Breast epithelium (tissue), 4 donors: ENCODE data around the gene ZNF79. TPM values are rescaled to one million over a fixed set of nuclear protein-coding genes. Genes with fewer than 3 reads are reported as not detected.

Experiments used
- DNase-seq, 2 donors: peaks; one replicate each; pipeline ENCODE4 v3.0.0-alpha.2; 2019; ENCODE audit warnings: low spot score in 2 of 2
- H3K27ac ChIP-seq, 2 donors: fragments of 200-600 bp; sonication (generic) in 1 of 2; one replicate each; pipeline ENCODE4 v1.5.1; 2016 to 2019; ENCODE audit warnings: mild to moderate bottlenecking in 1 of 2
- H3K27me3 ChIP-seq, 2 donors: fragments of 200-600 bp; sonication (generic) in 1 of 2; one replicate each; pipeline versions ENCODE4 v1.5.1 to v1.6.0; 2017 to 2019; ENCODE audit warnings: control low read depth in 1 of 2, mild to moderate bottlenecking in 1 of 2
- H3K36me3 ChIP-seq: fragments of 200-600 bp; one replicate; pipeline ENCODE4 v1.5.1; 2019
- H3K4me1 ChIP-seq, 2 donors: fragments of 200-600 bp; sonication (generic); one replicate each; pipeline ENCODE4 v1.5.1; 2016 to 2019; ENCODE audit warnings: control low read depth in 1 of 2
- H3K4me3 ChIP-seq, 3 donors: fragments of 200-600 bp; sonication (generic); 1 replicate in 2 of 3; 2 replicates in 1 of 3; pipeline ENCODE4 v1.5.1; 2016 to 2019; ENCODE audit warnings: mild to moderate bottlenecking in 3 of 3, moderate library complexity in 2 of 3
- H3K9me3 ChIP-seq, 2 donors: fragments of 200-600 bp; sonication (generic) in 1 of 2; one replicate each; pipeline ENCODE4 v1.5.1; 2016 to 2019; ENCODE audit warnings: control low read depth in 1 of 2
- POLR2A ChIP-seq: fragments of 450-650 bp; IDR thresholded peaks from one replicate; pipeline ENCODE4 v1.6.1; 2016; ENCODE audit warnings: antibody characterized with exemption, mild to moderate bottlenecking, moderate library complexity
- POLR2AphosphoS5 ChIP-seq, 3 donors: sonication (generic); formaldehyde crosslinking; IDR thresholded peaks; one replicate each; pipeline ENCODE4 v1.6.1; 2017; ENCODE audit warnings: antibody characterized with exemption in 3 of 3
- intact Hi-C: fragments of 100-400 bp; cut with DNase I; formaldehyde crosslinking; loops from one replicate; pipeline ENCODE4 v1.15.1; 2023; ENCODE audit warnings: low total_unique reads
- total RNA-seq, 3 donors: library from RNA; depleted of rRNA; stranded (reverse); fragments of >200 nt; gene quantifications; one replicate each; pipeline ENCODE4 v1.1.0, GENCODE V29; 2016
- TF ChIP-seq, protein P1 (sequence below), 3 donors: fragments of 450-650 bp; IDR thresholded peaks; one replicate each; pipeline ENCODE4 v1.5.1; 2016 to 2017; ENCODE audit warnings: antibody characterized with exemption in 3 of 3, mild to moderate bottlenecking in 3 of 3, moderate library complexity in 3 of 3

Gene ZNF79
- total RNA-seq, 3 donors from 2014 or later = 7.7 to 16.7 (median 16.0) TPM

DNA sequence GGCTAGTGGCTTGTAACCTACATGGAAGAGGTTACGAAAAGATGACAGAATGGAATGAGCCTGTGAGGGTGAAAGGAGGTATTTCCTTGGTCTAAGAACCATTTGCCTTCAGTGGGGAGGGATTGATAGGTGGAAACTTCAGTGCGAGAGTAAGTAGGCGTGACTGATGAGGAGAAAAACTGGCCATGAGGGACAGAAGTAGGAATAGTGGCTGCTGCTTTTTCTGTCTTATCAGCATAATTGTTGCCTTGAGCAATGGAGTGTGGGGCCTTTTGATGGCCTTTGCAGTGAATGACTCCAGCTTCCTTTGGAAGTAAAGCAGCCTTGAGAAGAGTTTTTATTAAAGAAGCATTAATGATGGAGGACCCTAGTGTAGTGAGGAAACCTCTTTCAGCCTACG is 9.0 kb upstream of the ZNF79 start:
- H3K9me3 ChIP-seq = no peaks in the 10 kb centered on the region
- H3K4me1 ChIP-seq = no peaks in the 10 kb centered on the region
- H3K36me3 ChIP-seq = no peaks in the 10 kb centered on the region
- no peak overlapping the region for H3K4me3 ChIP-seq
- no peak for DNase-seq
- intact Hi-C loops = loop anchor here (10.0 kb wide), 2 partner anchors 190 to 1690 kb away; no protein-coding TSS in a partner anchor
- no peak overlapping the region for H3K27ac ChIP-seq
- no peaks in the 10 kb centered on the region for H3K27me3 ChIP-seq
- TF ChIP-seq, protein P1, sequence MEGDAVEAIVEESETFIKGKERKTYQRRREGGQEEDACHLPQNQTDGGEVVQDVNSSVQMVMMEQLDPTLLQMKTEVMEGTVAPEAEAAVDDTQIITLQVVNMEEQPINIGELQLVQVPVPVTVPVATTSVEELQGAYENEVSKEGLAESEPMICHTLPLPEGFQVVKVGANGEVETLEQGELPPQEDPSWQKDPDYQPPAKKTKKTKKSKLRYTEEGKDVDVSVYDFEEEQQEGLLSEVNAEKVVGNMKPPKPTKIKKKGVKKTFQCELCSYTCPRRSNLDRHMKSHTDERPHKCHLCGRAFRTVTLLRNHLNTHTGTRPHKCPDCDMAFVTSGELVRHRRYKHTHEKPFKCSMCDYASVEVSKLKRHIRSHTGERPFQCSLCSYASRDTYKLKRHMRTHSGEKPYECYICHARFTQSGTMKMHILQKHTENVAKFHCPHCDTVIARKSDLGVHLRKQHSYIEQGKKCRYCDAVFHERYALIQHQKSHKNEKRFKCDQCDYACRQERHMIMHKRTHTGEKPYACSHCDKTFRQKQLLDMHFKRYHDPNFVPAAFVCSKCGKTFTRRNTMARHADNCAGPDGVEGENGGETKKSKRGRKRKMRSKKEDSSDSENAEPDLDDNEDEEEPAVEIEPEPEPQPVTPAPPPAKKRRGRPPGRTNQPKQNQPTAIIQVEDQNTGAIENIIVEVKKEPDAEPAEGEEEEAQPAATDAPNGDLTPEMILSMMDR (IDR thresholded peaks at IDR 0.05) = no peak
- TF ChIP-seq POLR2AphosphoS5 (IDR thresholded peaks at IDR 0.05) (no peak), POLR2A (no peak)

DNA sequence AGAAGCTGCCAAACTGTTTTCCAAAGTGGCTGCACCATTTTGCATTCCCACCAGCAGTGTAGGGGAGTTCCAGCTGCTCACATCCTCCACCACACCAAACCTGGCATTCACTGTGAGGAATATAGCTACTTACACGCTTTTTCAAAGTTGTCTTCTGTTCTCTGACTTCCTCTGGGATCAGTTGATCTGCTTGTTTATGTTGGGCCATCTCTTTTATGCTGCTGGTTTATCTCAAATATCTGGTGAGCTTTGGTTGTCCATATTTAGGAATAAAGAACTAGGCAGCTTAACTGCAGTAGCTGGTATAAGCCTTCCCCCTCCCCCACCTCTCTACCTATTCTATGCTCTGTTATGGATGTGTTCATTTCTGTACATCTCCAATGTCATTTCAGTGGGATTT is 8.5 kb upstream of the ZNF79 start:
- H3K27ac ChIP-seq = no peak overlapping the region
- H3K4me3 ChIP-seq = no peak overlapping the region
- TF ChIP-seq POLR2AphosphoS5 (IDR thresholded peaks at IDR 0.05) = no peak
- TF ChIP-seq POLR2A = no peak
- TF ChIP-seq, protein P1 (IDR thresholded peaks at IDR 0.05) = no peak
- intact Hi-C loops = loop anchor here (10.0 kb wide), 2 partner anchors 191 to 1691 kb away; no protein-coding TSS in a partner anchor
- no peaks in the 10 kb centered on the region for H3K27me3 ChIP-seq
- H3K4me1 ChIP-seq = no peaks in the 10 kb centered on the region
- DNase-seq = no peak
- no peaks in the 10 kb centered on the region for H3K36me3 ChIP-seq
- no peaks in the 10 kb centered on the region for H3K9me3 ChIP-seq

DNA sequence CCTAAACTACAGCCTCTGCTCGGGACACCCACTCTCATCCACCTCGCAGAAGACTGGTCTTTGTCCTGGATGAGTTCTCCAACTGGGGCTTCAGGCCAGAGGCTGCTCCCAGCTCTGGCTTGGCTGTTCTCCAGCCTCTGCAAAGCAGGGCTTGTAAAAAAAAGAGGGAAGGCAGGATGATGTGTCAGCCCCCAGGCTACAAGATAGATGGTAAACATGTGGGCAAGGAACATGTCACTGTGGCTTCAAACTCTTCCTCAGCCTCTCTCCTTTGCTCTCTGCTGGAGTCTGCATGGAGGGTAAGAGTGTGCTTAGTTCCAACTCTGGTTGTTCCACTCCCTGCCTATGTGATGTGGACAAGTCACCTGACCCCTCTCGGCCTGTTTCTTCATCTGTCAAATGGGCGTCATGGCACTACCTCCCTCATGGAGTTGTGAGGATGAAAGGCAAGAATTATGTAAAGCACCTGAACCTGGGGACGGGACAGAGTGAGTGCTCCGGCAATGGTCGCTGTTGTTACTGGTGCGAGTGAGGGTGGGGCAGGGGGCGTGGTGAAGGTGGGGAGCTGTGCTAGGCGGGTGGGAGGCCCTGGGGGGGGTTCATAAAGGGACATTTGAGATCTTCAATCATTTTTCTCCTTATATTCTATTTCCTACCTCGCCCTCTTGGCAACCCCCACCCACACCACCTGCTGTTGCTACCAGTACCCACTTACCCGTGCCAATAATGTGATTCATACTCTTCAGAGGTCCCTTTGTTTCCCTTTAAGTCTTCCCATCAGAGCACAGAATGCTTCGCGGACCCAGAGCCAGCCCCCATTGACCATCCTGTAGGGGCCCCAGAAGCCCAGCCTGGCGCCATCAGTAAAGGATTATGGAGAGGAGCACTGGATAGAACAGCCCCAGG is 6.8 kb upstream of the ZNF79 start:
- H3K27me3 ChIP-seq = no peaks in the 10 kb centered on the region
- TF ChIP-seq, protein P1 (IDR thresholded peaks at IDR 0.05) = no peak
- TF ChIP-seq POLR2A = no peak
- no peak for TF ChIP-seq POLR2AphosphoS5 (IDR thresholded peaks at IDR 0.05)
- DNase-seq = peak in 1 of 2 donors; percentile 54
- H3K27ac ChIP-seq = peak overlapping the region; percentile 63
- intact Hi-C loops = loop anchor here (10.0 kb wide), 2 partner anchors 193 to 1693 kb away; no protein-coding TSS in a partner anchor
- no peaks in the 10 kb centered on the region for H3K9me3 ChIP-seq
- peaks cover 0 to 2% of the 10 kb centered on the region in 2 donors for H3K4me1 ChIP-seq
- H3K4me3 ChIP-seq = peak overlapping the region in 2 of 3 donors; percentile 13 to 39
- H3K36me3 ChIP-seq = no peaks in the 10 kb centered on the region

DNA sequence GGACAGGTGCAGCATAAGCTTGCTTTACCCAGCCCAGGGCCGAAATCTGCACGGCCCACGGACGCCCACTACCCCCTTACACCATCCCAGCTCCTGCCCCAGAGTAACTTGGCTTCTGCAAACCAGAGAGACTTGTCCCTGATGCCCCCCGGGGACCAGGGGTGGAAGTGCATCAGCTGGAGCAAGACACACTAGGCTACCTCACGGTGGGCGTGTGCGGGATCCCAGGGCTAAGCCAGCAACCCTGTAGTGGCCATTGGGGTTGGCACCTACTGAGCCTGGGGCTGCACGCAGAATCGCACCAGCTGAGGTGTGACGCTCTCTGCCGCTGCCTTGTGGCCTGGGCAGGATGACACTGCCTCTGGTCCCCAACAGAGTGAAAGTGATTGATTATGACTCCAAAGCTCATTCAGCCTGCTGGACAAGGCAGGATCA is 6.1 kb upstream of the ZNF79 start:
- DNase-seq = no peak
- Histone ChIP-seq H3K4me1 (peaks cover 0 to 8% of the 10 kb centered on the region in 2 donors), H3K4me3 (peak overlapping the region in 1 of 3 donors; percentile 39), H3K36me3 (no peaks in the 10 kb centered on the region), H3K9me3 (no peaks in the 10 kb centered on the region), H3K27me3 (no peaks in the 10 kb centered on the region), H3K27ac (peak overlapping the region; percentile 63)
- intact Hi-C loops = loop anchor here (10.0 kb wide), 2 partner anchors 193 to 1693 kb away; no protein-coding TSS in a partner anchor
- TF ChIP-seq POLR2AphosphoS5 (IDR thresholded peaks at IDR 0.05) (no peak), POLR2A (no peak)
- TF ChIP-seq, protein P1 (IDR thresholded peaks at IDR 0.05) = no peak

GRCh38 chr9:127419348-127419747 is 4.8 kb upstream of the ZNF79 start:
- H3K27ac ChIP-seq = no peak overlapping the region
- no peak for TF ChIP-seq POLR2AphosphoS5 (IDR thresholded peaks at IDR 0.05)
- TF ChIP-seq POLR2A = no peak
- TF ChIP-seq, protein P1 (IDR thresholded peaks at IDR 0.05) = no peak
- peaks cover 0 to 11% of the 10 kb centered on the region in 2 donors for H3K4me1 ChIP-seq
- H3K9me3 ChIP-seq = no peaks in the 10 kb centered on the region
- H3K4me3 ChIP-seq = no peak overlapping the region
- intact Hi-C loops = loop anchor here (10.0 kb wide), 2 partner anchors 195 to 1695 kb away; no protein-coding TSS in a partner anchor
- no peaks in the 10 kb centered on the region for H3K27me3 ChIP-seq
- H3K36me3 ChIP-seq = no peaks in the 10 kb centered on the region
- no peak for DNase-seq
